Activated CD8-positive, alpha-beta memory T cell treated with anti-CD3 and anti-CD28 coated beads, Interleukin-2, amount 50 U/mL, for 4 hours (primary cell): ENCODE results near the gene SKAP1.
"Not testable (repeated sequence)": the region's sequence is repeated elsewhere in the genome, so short reads cannot be mapped to it uniquely, and the experiment has no call there.

Source experiments
- DNase-seq: peaks from one replicate; pipeline ENCODE4 v3.0.0-alpha.2; 2020

SKAP1 gene

GRCh38 chr17:48194097-48194550 is 235.9 kb downstream of the SKAP1 start:
- no peak for DNase-seq

- no peak for DNase-seq
Measured at GRCh38 chr17:48192321-48192731, 237.7 kb downstream of the SKAP1 start.

GRCh38 chr17:48191362-48191761 is 238.7 kb downstream of the SKAP1 start:
- DNase-seq = no peak

GRCh38 chr17:48190871-48191270 is 239.1 kb downstream of the SKAP1 start:
- no peak for DNase-seq

- DNase-seq = no peak
Measured at GRCh38 chr17:48187872-48188608, 242.0 kb downstream of the SKAP1 start.

- not testable (repeated sequence) for DNase-seq
Measured at GRCh38 chr17:48186317-48186716, 243.7 kb downstream of the SKAP1 start.

GRCh38 chr17:48184721-48185120 is 245.3 kb downstream of the SKAP1 start:
- DNase-seq = no peak

- DNase-seq = no peak
Measured at GRCh38 chr17:48181653-48182052, 248.4 kb downstream of the SKAP1 start.

GRCh38 chr17:48180842-48181629 is 249.0 kb downstream of the SKAP1 start:
- DNase-seq = no peak

- no peak for DNase-seq
Measured at GRCh38 chr17:48179071-48179945, 250.7 kb downstream of the SKAP1 start.

GRCh38 chr17:48178317-48178716 is 251.7 kb downstream of the SKAP1 start:
- no peak for DNase-seq

- DNase-seq = no peak
Measured at GRCh38 chr17:48177816-48178215, 252.2 kb downstream of the SKAP1 start.

- DNase-seq = no peak
Measured at GRCh38 chr17:48176471-48176855, 253.6 kb downstream of the SKAP1 start.

GRCh38 chr17:48175692-48176470 is 254.1 kb downstream of the SKAP1 start:
- DNase-seq = no peak

- no peak for DNase-seq
Measured at GRCh38 chr17:48174833-48175523, 255.0 kb downstream of the SKAP1 start.

GRCh38 chr17:48173191-48173984 is 256.6 kb downstream of the SKAP1 start:
- no peak for DNase-seq

GRCh38 chr17:48169926-48170325 is 260.1 kb downstream of the SKAP1 start:
- no peak for DNase-seq

GRCh38 chr17:48163809-48164208 is 266.2 kb downstream of the SKAP1 start:
- DNase-seq = no peak

- no peak for DNase-seq
Measured at GRCh38 chr17:48162946-48163506, 267.0 kb downstream of the SKAP1 start.

GRCh38 chr17:48162306-48162934 is 267.6 kb downstream of the SKAP1 start:
- DNase-seq = no peak
